Measurements from ENCODE around the gene ZNF300. TPM values are rescaled to one million over a fixed set of nuclear protein-coding genes. Genes with fewer than 3 reads are reported as not detected.

ZNF300 gene
- total RNA-seq (1 to 10 TPM; 3.0 to 4.1 TPM), polyA plus RNA-seq (ENCODE audit: insufficient read length in 6 of 6) (10 to 100 TPM; 26.2 to 34.0 (median 31.9) TPM)
- long read RNA-seq, donor 1, full-length matches to known transcripts: 11 of 11 reads
- long read RNA-seq, donor 1, partial matches to known transcripts: 0 of 11 reads
- long read RNA-seq, donor 1, other reads (novel, unspliced or antisense): 0 of 11 reads
- long read RNA-seq, donor 2, full-length matches to known transcripts: 6 of 6 reads
- long read RNA-seq, donor 2, partial matches to known transcripts: 0 of 6 reads
- long read RNA-seq, donor 2, other reads (novel, unspliced or antisense): 0 of 6 reads
- long read RNA-seq, donor 3, full-length matches to known transcripts: 3 of 3 reads
- long read RNA-seq, donor 3, partial matches to known transcripts: 0 of 3 reads
- long read RNA-seq, donor 3, other reads (novel, unspliced or antisense): 0 of 3 reads
- long read RNA-seq, donor 4: 0 reads
- long read RNA-seq, donor 5, full-length matches to known transcripts: 6 of 6 reads
- long read RNA-seq, donor 5, partial matches to known transcripts: 0 of 6 reads
- long read RNA-seq, donor 5, other reads (novel, unspliced or antisense): 0 of 6 reads
- long read RNA-seq, donor 6, full-length matches to known transcripts: 4 of 21 reads
- long read RNA-seq, donor 6, partial matches to known transcripts: 17 of 21 reads
- long read RNA-seq, donor 6, other reads (novel, unspliced or antisense): 0 of 21 reads
- long read RNA-seq, donor 7, full-length matches to known transcripts: 3 of 3 reads
- long read RNA-seq, donor 7, partial matches to known transcripts: 0 of 3 reads
- long read RNA-seq, donor 7, other reads (novel, unspliced or antisense): 0 of 3 reads
- long read RNA-seq, donor 8, full-length matches to known transcripts: 5 of 5 reads
- long read RNA-seq, donor 8, partial matches to known transcripts: 0 of 5 reads
- long read RNA-seq, donor 8, other reads (novel, unspliced or antisense): 0 of 5 reads
- long read RNA-seq, donor 9, full-length matches to known transcripts: 1 of 1 reads
- long read RNA-seq, donor 9, partial matches to known transcripts: 0 of 1 reads
- long read RNA-seq, donor 9, other reads (novel, unspliced or antisense): 0 of 1 reads
- long read RNA-seq, donor 10: 0 reads
- long read RNA-seq, donor 11, full-length matches to known transcripts: 10 of 10 reads
- long read RNA-seq, donor 11, partial matches to known transcripts: 0 of 10 reads
- long read RNA-seq, donor 11, other reads (novel, unspliced or antisense): 0 of 10 reads
- long read RNA-seq, donor 12, full-length matches to known transcripts: 2 of 2 reads
- long read RNA-seq, donor 12, partial matches to known transcripts: 0 of 2 reads
- long read RNA-seq, donor 12, other reads (novel, unspliced or antisense): 0 of 2 reads

DNA sequence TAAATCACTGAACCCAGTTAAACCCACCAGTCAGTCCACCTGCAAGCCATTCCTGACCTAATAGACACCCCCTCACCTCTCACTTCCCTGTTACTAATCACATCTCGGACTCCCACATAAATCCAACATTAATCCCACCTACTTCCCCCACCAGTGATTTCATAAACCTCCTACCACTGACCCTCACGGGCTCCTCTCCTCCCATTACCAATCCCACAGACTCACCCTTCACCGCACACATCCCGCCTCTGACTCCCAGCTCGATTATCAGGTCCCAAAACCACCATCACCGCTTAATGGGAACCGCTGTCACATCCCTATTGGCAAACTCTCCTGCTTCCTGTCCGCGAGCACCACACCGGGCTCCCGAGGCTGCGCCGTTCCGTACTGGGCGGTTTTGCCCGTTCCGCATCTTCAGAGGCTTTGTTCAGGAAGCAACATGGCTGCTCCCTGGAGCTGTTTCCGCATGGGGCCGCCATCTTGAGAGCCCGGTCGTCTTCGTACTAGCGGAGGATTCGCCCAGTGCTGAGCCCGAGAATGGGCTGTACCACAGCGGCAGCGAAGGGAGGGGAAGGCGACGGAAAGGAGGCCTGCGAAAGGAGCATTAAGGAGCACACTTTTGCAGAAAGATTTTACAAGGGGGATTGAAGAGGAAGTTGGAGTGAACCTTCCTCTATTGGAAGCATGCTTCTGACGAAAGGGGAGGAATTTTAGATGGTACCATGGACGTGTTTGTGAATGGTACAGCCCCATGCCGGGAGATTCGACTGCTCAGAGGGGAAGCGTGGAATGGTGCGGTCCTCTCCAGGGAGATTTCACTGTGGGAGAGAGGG lies at the start of gene ZNF300:
TSS of gene ZNF300 (minus strand) at position 502 of the 833 bp plus-strand sequence. CDS start 1,825 bp downstream, outside the sequence.
- peak; percentile 100 for ATAC-seq
- Histone ChIP-seq H3K4me3 (peak within 1 kb of the TSS; percentile 36 to 37), H3K27ac (peak within 1 kb of the TSS; percentile 17 to 62), H3K36me3 (peaks cover 0 to 22% of the 10 kb centered on the region in 2 donors), H3K9me3 (peaks cover 8 to 90% of the 10 kb centered on the region in 2 donors), H3K4me1 (no peaks in the 10 kb centered on the region), H3K27me3 (no peaks in the 10 kb centered on the region)
- TF ChIP-seq, protein P1, sequence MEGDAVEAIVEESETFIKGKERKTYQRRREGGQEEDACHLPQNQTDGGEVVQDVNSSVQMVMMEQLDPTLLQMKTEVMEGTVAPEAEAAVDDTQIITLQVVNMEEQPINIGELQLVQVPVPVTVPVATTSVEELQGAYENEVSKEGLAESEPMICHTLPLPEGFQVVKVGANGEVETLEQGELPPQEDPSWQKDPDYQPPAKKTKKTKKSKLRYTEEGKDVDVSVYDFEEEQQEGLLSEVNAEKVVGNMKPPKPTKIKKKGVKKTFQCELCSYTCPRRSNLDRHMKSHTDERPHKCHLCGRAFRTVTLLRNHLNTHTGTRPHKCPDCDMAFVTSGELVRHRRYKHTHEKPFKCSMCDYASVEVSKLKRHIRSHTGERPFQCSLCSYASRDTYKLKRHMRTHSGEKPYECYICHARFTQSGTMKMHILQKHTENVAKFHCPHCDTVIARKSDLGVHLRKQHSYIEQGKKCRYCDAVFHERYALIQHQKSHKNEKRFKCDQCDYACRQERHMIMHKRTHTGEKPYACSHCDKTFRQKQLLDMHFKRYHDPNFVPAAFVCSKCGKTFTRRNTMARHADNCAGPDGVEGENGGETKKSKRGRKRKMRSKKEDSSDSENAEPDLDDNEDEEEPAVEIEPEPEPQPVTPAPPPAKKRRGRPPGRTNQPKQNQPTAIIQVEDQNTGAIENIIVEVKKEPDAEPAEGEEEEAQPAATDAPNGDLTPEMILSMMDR (IDR thresholded peaks at IDR 0.05): no peak
- peak; percentile 89 to 95 (median 92) for DNase-seq
- intact Hi-C loops (cut with DNase I): no loop called here

GRCh38 chr5:150948539-150948938 lies 43.8 kb upstream of the ZNF300 start:
- no peak for ATAC-seq
- Histone ChIP-seq H3K27me3 (peaks cover 0 to 4% of the 10 kb centered on the region in 2 donors), H3K36me3 (no peaks in the 10 kb centered on the region), H3K4me1 (no peaks in the 10 kb centered on the region), H3K27ac (no peak overlapping the region), H3K4me3 (no peak overlapping the region), H3K9me3 (peaks cover 0 to 100% of the 10 kb centered on the region in 2 donors)
- DNase-seq: no peak
- intact Hi-C loops (cut with DNase I): no loop called here
- TF ChIP-seq, protein P1 (IDR thresholded peaks at IDR 0.05): no peak

GRCh38 chr5:150946351-150946905 lies 41.6 kb upstream of the ZNF300 start:
- DNase-seq: peak; percentile 77 to 94 (median 87)
- peak; percentile 99 for ATAC-seq
- intact Hi-C loops (cut with DNase I): no loop called here
- Histone ChIP-seq H3K4me3 (peak overlapping the region; percentile 36 to 40), H3K4me1 (no peaks in the 10 kb centered on the region), H3K9me3 (peaks cover 0 to 100% of the 10 kb centered on the region in 2 donors), H3K36me3 (peaks cover 0 to 11% of the 10 kb centered on the region in 2 donors), H3K27me3 (peaks cover 0 to 4% of the 10 kb centered on the region in 2 donors), H3K27ac (peak overlapping the region; percentile 64 to 67)
- TF ChIP-seq, protein P1 (IDR thresholded peaks at IDR 0.05): no peak

DNA sequence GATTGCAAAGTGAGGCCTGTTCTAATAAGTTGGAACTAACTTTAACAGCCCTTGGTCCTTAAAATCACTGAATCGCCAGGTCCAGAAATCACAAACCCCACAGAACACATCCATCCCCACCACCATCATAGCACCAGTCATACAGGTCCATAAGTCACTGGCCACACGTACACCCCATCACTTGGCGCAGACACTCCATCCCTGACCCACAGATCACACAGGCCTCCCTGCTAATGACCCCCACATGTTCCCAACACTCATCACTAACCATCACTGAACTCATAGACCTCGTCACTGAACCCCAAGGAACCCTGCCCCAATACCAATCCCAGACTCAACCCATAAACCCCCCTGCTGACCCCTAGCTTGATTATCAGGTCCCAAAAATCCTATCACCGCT lies 41.2 kb upstream of the ZNF300 start:
- peak in 1 of 4 donors; percentile 17 for DNase-seq
- peaks cover 0 to 100% of the 10 kb centered on the region in 2 donors for H3K9me3 ChIP-seq
- ATAC-seq: peak; percentile 26
- TF ChIP-seq, protein P1 (IDR thresholded peaks at IDR 0.05): no peak
- peaks cover 0 to 4% of the 10 kb centered on the region in 2 donors for H3K27me3 ChIP-seq
- H3K27ac ChIP-seq: peak overlapping the region; percentile 64 to 67
- H3K36me3 ChIP-seq: peaks cover 0 to 16% of the 10 kb centered on the region in 2 donors
- H3K4me1 ChIP-seq: no peaks in the 10 kb centered on the region
- peak overlapping the region; percentile 36 to 40 for H3K4me3 ChIP-seq
- intact Hi-C loops (cut with DNase I): no loop called here
